ENCODE measurements around the gene COPS6.

DNA sequence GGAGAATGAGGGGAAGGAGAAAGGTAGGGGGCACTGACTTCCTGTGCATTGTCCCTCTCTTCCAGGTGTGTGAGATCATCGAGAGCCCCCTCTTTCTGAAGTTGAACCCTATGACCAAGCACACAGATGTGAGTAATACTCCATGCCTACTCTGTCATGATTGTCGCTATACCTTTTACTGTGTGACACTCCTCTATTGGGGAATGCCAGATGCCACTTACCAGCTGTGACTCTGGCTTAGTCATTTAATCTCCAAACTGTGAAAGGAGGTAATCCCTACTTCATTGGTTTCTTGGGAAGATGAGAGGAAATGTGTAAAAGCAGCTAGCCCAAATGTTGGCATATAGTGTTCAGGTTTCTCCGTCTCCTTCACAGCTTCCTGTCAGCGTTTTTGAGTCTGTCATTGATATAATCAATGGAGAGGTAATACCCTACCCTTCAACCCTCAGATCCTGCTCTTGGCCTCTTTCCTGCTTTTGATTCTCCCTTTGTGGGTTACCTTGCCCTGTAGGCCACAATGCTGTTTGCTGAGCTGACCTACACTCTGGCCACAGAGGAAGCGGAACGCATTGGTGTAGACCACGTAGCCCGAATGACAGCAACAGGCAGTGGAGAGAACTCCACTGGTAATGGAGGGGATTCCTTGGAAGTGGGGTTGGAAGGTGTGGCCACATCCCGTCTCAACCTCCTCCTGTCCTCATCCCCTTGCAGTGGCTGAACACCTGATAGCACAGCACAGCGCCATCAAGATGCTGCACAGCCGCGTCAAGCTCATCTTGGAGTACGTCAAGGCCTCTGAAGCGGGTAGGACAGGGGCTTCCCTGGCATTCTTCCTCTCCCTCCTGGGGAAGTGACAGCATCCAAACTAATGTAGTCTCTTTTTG lies 2.0 kb downstream of the COPS6 start:
- TF ChIP-seq POLR2A (IDR thresholded peaks at IDR 0.05; ENCODE audit: low read depth, low read length) (no peak; the same call in 1 of the 2 replicates), POLR2AphosphoS5 (IDR thresholded peaks at IDR 0.05; ENCODE audit: low read depth, low read length) (no peak), TAF1 (IDR thresholded peaks at IDR 0.05; ENCODE audit: borderline replicate concordance, low read depth, low read length) (no peak)

Data from GM12892 (cell line).